ENCODE data around the gene OR10AD1. TPM values are rescaled to one million over a fixed set of nuclear protein-coding genes. Genes with fewer than 3 reads are reported as not detected.

The OR10AD1 gene
- total RNA-seq, 1 donor from 2014 or later: not detected

DNA sequence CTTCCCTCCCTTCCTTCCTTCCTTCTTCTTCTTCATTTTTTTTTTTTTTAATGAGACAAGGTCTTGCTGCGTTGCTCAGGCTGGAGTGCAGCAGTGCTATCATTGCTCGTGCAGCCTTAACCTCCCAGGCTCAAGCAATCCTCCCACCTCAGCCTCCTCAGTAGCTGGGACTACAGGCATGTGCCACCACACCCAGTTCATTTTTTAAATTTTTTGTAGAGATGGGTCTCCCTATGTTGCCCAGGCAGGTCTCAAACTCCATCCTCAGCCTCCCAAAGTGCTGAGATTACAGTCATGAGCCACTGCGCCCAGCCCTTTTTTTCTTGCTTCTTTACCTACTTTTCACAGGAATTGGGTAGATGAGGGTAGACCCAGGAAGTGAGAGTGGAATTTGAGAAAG lies 1.6 kb downstream of the OR10AD1 start:
- intact Hi-C loops (cut with micrococcal nuclease): no loop called here
- no peak overlapping the region for H3K27ac Mint-ChIP-seq

DNA sequence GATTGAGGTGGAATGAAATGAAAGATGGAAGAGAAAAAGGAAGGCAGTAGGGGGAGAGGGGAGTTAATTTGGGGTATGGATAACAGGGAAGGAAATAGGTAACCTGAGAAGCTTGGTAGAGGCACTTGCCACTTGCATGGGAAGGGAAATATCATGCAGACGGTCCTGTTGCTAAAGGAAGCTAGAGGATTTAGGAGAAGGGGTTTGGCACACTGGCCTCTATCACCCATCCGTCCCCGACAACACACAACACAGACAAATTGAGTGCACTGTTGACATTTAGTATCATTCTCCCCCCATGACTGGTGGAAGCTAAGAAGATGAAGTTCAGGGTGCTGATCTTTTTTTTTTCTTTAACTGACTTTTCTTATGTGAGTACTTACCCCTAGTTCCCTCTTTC lies 2.0 kb downstream of the OR10AD1 start:
- H3K27me3 Mint-ChIP-seq (ENCODE audit: insufficient read depth): no peaks in the 10 kb centered on the region
- no peak overlapping the region for H3K27ac Mint-ChIP-seq

More for the DNA sequence above, 1.6 kb downstream of the OR10AD1 start:
- H3K4me3 Mint-ChIP-seq: no peak overlapping the region
- H3K4me1 Mint-ChIP-seq (ENCODE audit: low read depth): peaks cover 44% of the 10 kb centered on the region
- H3K36me3 Mint-ChIP-seq (ENCODE audit: low read depth): peaks cover 44% of the 10 kb centered on the region
- DNase-seq (ENCODE audit: low spot score): no peak
- H3K27me3 Mint-ChIP-seq (ENCODE audit: insufficient read depth): no peaks in the 10 kb centered on the region
- H3K9me3 Mint-ChIP-seq: peaks cover 51% of the 10 kb centered on the region

GRCh38 chr12:48199774-48200221 lies 3.3 kb downstream of the OR10AD1 start:
- Mint-ChIP-seq H3K27ac (peak overlapping the region; percentile 86), H3K9me3 (peaks cover 39% of the 10 kb centered on the region), H3K4me3 (peak overlapping the region; percentile 88), H3K27me3 (ENCODE audit: insufficient read depth) (peaks cover 5% of the 10 kb centered on the region), H3K4me1 (ENCODE audit: low read depth) (peaks cover 44% of the 10 kb centered on the region), H3K36me3 (ENCODE audit: low read depth) (peaks cover 34% of the 10 kb centered on the region)
- intact Hi-C loops (cut with micrococcal nuclease): loop anchor here (2.0 kb wide), 2 partner anchors 17 to 517 kb away; partner anchors contain the start of genes CCDC184 and CCNT1
- DNase-seq (ENCODE audit: low spot score): no peak

More for the DNA sequence above, 2.0 kb downstream of the OR10AD1 start:
- peaks cover 40% of the 10 kb centered on the region for H3K36me3 Mint-ChIP-seq (ENCODE audit: low read depth)
- peak overlapping the region; percentile 2 for H3K4me3 Mint-ChIP-seq
- DNase-seq (ENCODE audit: low spot score): no peak
- peaks cover 47% of the 10 kb centered on the region for H3K9me3 Mint-ChIP-seq
- peaks cover 44% of the 10 kb centered on the region for H3K4me1 Mint-ChIP-seq (ENCODE audit: low read depth)
- intact Hi-C loops (cut with micrococcal nuclease): no loop called here

GRCh38 chr12:48198985-48199384 lies 4.1 kb downstream of the OR10AD1 start:
- Mint-ChIP-seq H3K27ac (peak overlapping the region; percentile 86), H3K9me3 (peaks cover 31% of the 10 kb centered on the region), H3K36me3 (ENCODE audit: low read depth) (peaks cover 28% of the 10 kb centered on the region), H3K27me3 (ENCODE audit: insufficient read depth) (peaks cover 13% of the 10 kb centered on the region), H3K4me3 (peak overlapping the region; percentile 88), H3K4me1 (ENCODE audit: low read depth) (peaks cover 44% of the 10 kb centered on the region)
- intact Hi-C loops (cut with micrococcal nuclease): loop anchor here (1.0 to 2.0 kb wide), 8 partner anchors 16 to 518 kb away; partner anchors contain the start of genes ASB8, CCDC184, CCNT1 and PFKM
- DNase-seq (ENCODE audit: low spot score): no peak

DNA sequence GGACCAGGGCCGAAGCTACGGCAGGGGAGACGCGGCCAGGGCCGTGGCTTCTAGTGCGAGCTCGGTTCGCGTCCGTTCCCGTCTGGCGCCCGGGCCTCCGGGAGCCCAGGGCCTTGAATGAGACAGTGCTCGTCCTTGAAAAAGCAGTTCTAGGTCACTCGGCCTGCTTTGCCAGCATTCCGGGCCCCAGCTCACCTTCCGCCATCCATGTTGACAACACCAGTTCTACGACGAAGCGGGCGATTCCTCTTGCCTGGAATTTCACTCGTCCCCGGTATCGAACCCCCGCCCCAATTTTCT lies 4.5 kb downstream of the OR10AD1 start:
- Mint-ChIP-seq H3K4me3 (peak overlapping the region; percentile 88), H3K27ac (peak overlapping the region; percentile 86), H3K4me1 (ENCODE audit: low read depth) (peaks cover 44% of the 10 kb centered on the region), H3K27me3 (ENCODE audit: insufficient read depth) (peaks cover 16% of the 10 kb centered on the region), H3K36me3 (ENCODE audit: low read depth) (peaks cover 25% of the 10 kb centered on the region), H3K9me3 (peaks cover 28% of the 10 kb centered on the region)
- no peak for DNase-seq (ENCODE audit: low spot score)
- intact Hi-C loops (cut with micrococcal nuclease): loop anchor here (1.0 to 2.0 kb wide), 8 partner anchors 16 to 518 kb away; partner anchors contain the start of genes ASB8, CCDC184, CCNT1 and PFKM

DNA sequence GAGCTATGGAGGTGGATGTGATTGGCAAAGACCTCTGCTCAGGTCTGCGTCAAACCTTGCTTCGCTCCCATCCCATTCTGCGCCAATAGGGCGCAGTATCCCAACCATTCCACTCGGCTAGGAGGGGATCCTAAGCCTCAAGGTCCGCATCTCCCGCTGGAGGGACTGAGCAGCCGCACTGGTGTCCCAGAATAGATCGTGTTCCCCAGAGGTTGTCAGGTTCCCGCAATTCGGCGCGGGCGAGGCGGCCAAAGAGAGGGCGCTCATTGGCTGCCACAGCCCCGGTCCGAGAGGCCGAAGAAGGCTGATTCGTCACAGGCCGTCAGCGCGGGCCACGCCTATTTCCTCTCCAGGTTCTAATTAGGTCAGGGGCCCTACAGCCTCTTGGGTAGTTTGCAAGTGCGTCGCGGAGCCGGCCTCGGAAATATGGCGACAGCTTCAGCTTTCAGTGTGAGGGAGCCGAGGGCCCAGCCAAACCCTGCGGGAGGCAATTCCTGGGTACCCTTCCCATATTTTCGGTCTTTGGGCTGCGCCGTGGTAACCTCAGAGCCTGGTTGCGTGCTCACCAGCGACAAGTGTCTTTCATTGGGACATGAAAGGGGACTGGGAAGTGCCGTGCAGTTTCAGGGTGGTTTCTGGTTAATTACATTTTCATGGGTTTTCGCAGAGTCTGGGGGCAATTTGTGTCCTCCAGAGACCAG lies 5.0 kb downstream of the OR10AD1 start:
- peaks cover 44% of the 10 kb centered on the region for H3K4me1 Mint-ChIP-seq (ENCODE audit: low read depth)
- H3K27ac Mint-ChIP-seq: peak overlapping the region; percentile 86
- H3K27me3 Mint-ChIP-seq (ENCODE audit: insufficient read depth): peaks cover 21% of the 10 kb centered on the region
- intact Hi-C loops (cut with micrococcal nuclease): loop anchor here (1.0 to 2.0 kb wide), 9 partner anchors 9 to 519 kb away; partner anchors contain the start of genes ASB8, CCDC184, CCNT1 and PFKM
- peaks cover 23% of the 10 kb centered on the region for H3K9me3 Mint-ChIP-seq
- peaks cover 25% of the 10 kb centered on the region for H3K36me3 Mint-ChIP-seq (ENCODE audit: low read depth)
- DNase-seq (ENCODE audit: low spot score): peak; percentile 90
- H3K4me3 Mint-ChIP-seq: peak overlapping the region; percentile 88

DNA sequence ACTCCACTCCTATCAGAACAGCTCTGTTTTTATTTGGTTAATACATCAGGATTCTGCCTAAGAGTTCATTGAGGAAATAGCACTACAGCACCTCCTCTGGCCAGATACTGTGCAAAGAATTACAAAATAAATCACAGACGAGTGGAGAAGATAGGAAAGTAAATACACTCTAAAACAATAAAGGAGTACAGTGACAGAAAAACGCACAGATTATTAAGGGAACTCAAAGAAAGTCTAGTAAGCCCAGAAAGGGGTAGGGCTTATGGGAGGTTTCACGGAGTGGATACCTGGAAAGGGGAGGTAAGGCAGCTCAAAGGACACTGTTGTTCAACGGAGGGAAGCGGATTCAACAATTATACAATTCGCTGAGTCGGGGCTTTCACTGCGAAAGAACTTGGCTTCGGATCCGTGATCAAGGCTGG lies 5.5 kb downstream of the OR10AD1 start:
- peak overlapping the region; percentile 86 for H3K27ac Mint-ChIP-seq
- H3K27me3 Mint-ChIP-seq (ENCODE audit: insufficient read depth): peaks cover 22% of the 10 kb centered on the region
- intact Hi-C loops (cut with micrococcal nuclease): loop anchor here (1.0 kb wide), 1 partner anchor 8 kb away; no protein-coding TSS in a partner anchor
- H3K4me3 Mint-ChIP-seq: peak overlapping the region; percentile 88
- H3K36me3 Mint-ChIP-seq (ENCODE audit: low read depth): peaks cover 19% of the 10 kb centered on the region
- H3K9me3 Mint-ChIP-seq: peaks cover 18% of the 10 kb centered on the region
- H3K4me1 Mint-ChIP-seq (ENCODE audit: low read depth): peaks cover 44% of the 10 kb centered on the region
- no peak for DNase-seq (ENCODE audit: low spot score)

DNA sequence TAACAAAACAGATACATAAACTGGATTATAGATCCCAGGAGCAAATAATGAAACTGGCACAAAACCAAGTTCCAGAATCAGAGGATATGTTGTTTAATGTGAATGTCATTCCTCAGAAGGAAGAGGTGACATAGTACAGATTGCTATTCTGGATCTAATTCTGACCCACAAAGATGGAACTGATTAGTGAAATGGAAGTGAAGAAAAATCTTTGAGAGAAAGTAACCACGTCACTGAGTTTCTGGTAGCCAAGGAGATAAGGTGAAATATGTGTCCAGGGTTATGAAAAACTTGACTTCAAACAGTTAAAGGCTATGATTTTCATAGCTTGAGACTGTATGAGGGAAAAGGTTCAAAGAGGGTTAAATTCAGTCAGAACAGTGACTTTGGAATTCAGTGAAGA lies 8.3 kb downstream of the OR10AD1 start:
- no peak for DNase-seq (ENCODE audit: low spot score)
- no peaks in the 10 kb centered on the region for H3K36me3 Mint-ChIP-seq (ENCODE audit: low read depth)
- no peaks in the 10 kb centered on the region for H3K9me3 Mint-ChIP-seq

GRCh38 chr12:48193623-48194022 lies 9.5 kb downstream of the OR10AD1 start:
- intact Hi-C loops (cut with micrococcal nuclease): no loop called here
- H3K9me3 Mint-ChIP-seq: no peaks in the 10 kb centered on the region
- peaks cover 37% of the 10 kb centered on the region for H3K27me3 Mint-ChIP-seq (ENCODE audit: insufficient read depth)
- H3K4me3 Mint-ChIP-seq: no peak overlapping the region
- DNase-seq (ENCODE audit: low spot score): no peak
- H3K4me1 Mint-ChIP-seq (ENCODE audit: low read depth): peaks cover 9% of the 10 kb centered on the region
- H3K27ac Mint-ChIP-seq: no peak overlapping the region
- H3K36me3 Mint-ChIP-seq (ENCODE audit: low read depth): no peaks in the 10 kb centered on the region

More for the DNA sequence above, 8.3 kb downstream of the OR10AD1 start:
- intact Hi-C loops (cut with micrococcal nuclease): no loop called here
- Mint-ChIP-seq H3K4me3 (no peak overlapping the region), H3K27ac (no peak overlapping the region), H3K27me3 (ENCODE audit: insufficient read depth) (peaks cover 29% of the 10 kb centered on the region), H3K4me1 (ENCODE audit: low read depth) (peaks cover 19% of the 10 kb centered on the region)

DNA sequence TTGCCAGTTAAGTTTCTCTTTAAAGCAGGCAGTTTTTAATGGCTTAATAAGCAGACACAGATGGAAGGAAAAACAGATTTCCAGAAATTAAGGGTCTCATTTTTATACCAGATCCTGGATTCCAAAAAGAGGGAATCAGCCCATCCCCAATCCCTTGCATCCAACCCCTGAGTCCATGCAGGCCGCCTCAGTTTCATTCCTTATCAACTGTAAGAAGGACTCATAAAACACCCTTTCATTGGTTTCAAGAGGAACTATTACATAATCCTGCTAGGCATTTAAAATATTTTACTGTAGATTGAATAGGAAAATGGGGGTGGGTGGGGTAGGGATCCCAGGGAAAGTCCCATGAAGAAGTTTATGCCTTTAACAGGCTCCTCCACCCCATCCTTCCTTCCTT lies 10.2 kb downstream of the OR10AD1 start:
- no peak overlapping the region for H3K4me3 Mint-ChIP-seq
- H3K27ac Mint-ChIP-seq: no peak overlapping the region
- no peaks in the 10 kb centered on the region for H3K36me3 Mint-ChIP-seq (ENCODE audit: low read depth)
- H3K27me3 Mint-ChIP-seq (ENCODE audit: insufficient read depth): peaks cover 39% of the 10 kb centered on the region
- intact Hi-C loops (cut with micrococcal nuclease): no loop called here
- H3K4me1 Mint-ChIP-seq (ENCODE audit: low read depth): peaks cover 9% of the 10 kb centered on the region
- no peak for DNase-seq (ENCODE audit: low spot score)
- H3K9me3 Mint-ChIP-seq: no peaks in the 10 kb centered on the region

DNA sequence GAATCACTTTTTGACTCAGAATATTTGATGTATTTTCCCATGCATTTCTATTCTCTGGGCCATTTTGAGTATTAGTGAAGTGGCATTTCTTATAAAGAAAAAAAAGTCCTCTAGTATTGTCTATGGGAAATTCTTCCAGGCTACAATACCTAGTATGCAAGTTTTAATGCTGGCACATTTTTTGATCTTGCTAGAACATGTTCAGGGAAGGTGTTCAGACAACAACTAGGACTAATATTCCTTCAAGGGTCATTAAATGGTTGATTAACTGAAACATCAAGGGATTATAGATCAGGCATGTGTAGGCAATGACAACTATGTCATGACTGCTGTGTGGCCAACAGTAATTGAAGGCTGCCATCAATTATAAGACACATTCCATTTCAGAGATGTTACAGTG lies 12.0 kb downstream of the OR10AD1 start:
- no peaks in the 10 kb centered on the region for H3K36me3 Mint-ChIP-seq (ENCODE audit: low read depth)
- H3K27ac Mint-ChIP-seq: no peak overlapping the region
- peaks cover 5% of the 10 kb centered on the region for H3K4me1 Mint-ChIP-seq (ENCODE audit: low read depth)
- H3K4me3 Mint-ChIP-seq: no peak overlapping the region
- H3K27me3 Mint-ChIP-seq (ENCODE audit: insufficient read depth): peaks cover 50% of the 10 kb centered on the region
- H3K9me3 Mint-ChIP-seq: no peaks in the 10 kb centered on the region
- intact Hi-C loops (cut with micrococcal nuclease): no loop called here
- DNase-seq (ENCODE audit: low spot score): no peak

DNA sequence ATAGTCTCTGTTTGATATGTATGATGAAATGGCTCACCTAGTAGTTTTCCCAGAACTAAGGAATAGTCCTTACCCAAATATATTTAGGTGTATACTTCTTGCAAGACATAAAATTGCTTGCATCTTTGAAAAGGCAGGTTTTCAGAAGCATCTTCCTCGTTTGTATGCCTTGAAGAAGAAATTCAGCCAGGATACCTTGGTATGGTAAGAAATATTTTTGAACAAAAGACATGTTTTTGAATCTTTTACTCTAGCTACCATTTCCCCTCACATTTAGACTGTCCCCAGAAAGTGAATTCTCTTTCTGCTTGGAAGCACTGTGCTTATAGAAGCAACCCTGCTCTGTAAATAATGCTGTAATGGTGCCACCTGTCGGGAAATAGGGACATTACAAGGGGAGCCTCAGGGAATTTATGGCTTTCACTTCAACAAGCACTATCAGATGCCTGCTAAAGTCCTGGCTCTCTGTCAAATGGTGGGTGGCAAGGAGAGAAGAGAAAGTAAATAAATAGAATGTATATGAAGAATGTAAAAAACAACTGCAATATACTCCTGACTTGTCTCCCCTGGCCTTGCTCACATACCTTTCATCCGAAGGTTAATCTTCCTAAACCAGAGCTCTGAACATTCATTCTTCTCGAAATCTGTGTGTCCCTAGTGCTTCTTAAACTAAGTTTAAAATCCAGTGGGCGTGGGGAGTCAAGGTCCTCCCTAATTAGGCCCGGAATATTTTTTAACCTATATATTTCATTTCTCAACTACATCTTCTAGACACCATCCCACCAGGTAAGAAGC lies 13.6 kb downstream of the OR10AD1 start:
- H3K4me3 Mint-ChIP-seq: no peak overlapping the region
- DNase-seq (ENCODE audit: low spot score): peak; percentile 60
- H3K9me3 Mint-ChIP-seq: no peaks in the 10 kb centered on the region
- no peaks in the 10 kb centered on the region for H3K36me3 Mint-ChIP-seq (ENCODE audit: low read depth)
- intact Hi-C loops (cut with micrococcal nuclease): loop anchor here (1.0 to 2.0 kb wide), 3 partner anchors 8 to 429 kb away; no protein-coding TSS in a partner anchor
- H3K4me1 Mint-ChIP-seq (ENCODE audit: low read depth): peaks cover 13% of the 10 kb centered on the region
- peaks cover 59% of the 10 kb centered on the region for H3K27me3 Mint-ChIP-seq (ENCODE audit: insufficient read depth)
- no peak overlapping the region for H3K27ac Mint-ChIP-seq

Data from activated T-helper 1 cell treated with anti-CD3 and anti-CD28 coated beads, Interleukin-12 subunit alpha, Interleukin-12 subunit beta, Interleukin-2, Interleukin-4 antibody, amounts not matched to agents 30 ng/mL and 10 ng/mL and 1 ng/mL, durations not matched to agents 14 hours and 24 hours and 36 hours (primary cell).